Panc1 (cell line): ENCODE results near the gene NECAB2. TPM values are rescaled to one million over a fixed set of nuclear protein-coding genes. Genes with fewer than 3 reads are reported as not detected.

ENCODE experiments used
- ATAC-seq: fragments of 200-7000 bp; cut with Tn5 transposase; 2 replicates; pipeline ENCODE4 v1.9.1; 2020; ENCODE audit warnings: mild to moderate bottlenecking, moderate library complexity
- BruUV-seq: library from RNA; stranded (reverse); fragments of 400-500 nt; replicated peaks from 2 replicates; lab custom pipeline; 2021; lab: Mats Ljungman, UMichigan
- CTCF ChIA-PET: fragments of 300-600 bp; sonication (Branson Sonifier 250); formaldehyde crosslinking; loops from one replicate; lab custom pipeline; 2022; ENCODE audit warnings: antibody characterized with exemption; lab: Charles Lee
- POLR2A ChIA-PET: fragments of 300-600 bp; sonication (Branson Sonifier 250); formaldehyde crosslinking; loops from one replicate; lab custom pipeline; 2022; ENCODE audit warnings: antibody characterized with exemption; lab: Charles Lee
- DNase-seq: peaks from one replicate; pipeline ENCODE4 v3.0.0-alpha.2; 2010; ENCODE audit warnings: low read depth, low spot score
- H3K27ac ChIP-seq: 2 replicates; pipeline ENCODE4 v1.5.1; 2011; ENCODE audit warnings: mild to moderate bottlenecking, low read length, inconsistent platforms
- H3K27me3 ChIP-seq: fragments of 200-500 bp; sonication (Bioruptor generic); 2 replicates; pipeline ENCODE4 v1.6.0; 2014; ENCODE audit warnings: low read length, inconsistent platforms; ENCODE audit not compliant: control insufficient read depth, insufficient read depth
- H3K36me3 ChIP-seq: fragments of 200-500 bp; sonication (Bioruptor generic); 2 replicates; pipeline ENCODE4 v1.5.1; 2014; ENCODE audit warnings: inconsistent platforms, mild to moderate bottlenecking, low read length, moderate library complexity; ENCODE audit not compliant: control insufficient read depth, insufficient read depth
- H3K4me1 ChIP-seq: 2 replicates; pipeline ENCODE4 v1.5.1; 2011; ENCODE audit warnings: inconsistent platforms, mild to moderate bottlenecking, low read length, moderate library complexity; ENCODE audit not compliant: control insufficient read depth, insufficient read depth
- H3K4me3 ChIP-seq, 2 experiments: 2 replicates each; pipeline ENCODE4 v1.5.1; 2011 to 2012; ENCODE audit warnings: low read depth in 2 of 2, low read length in 2 of 2, mild to moderate bottlenecking in 2 of 2, inconsistent platforms in 1 of 2, moderate library complexity in 1 of 2
- H3K9me3 ChIP-seq: fragments of 200-500 bp; sonication (Bioruptor generic); 2 replicates; pipeline ENCODE4 v1.5.1; 2014; ENCODE audit warnings: low read depth, mild to moderate bottlenecking, inconsistent platforms, low read length, moderate library complexity; ENCODE audit not compliant: control insufficient read depth, insufficient read depth
- POLR2AphosphoS5 ChIP-seq: IDR thresholded peaks from 2 replicates; pipeline ENCODE4 v1.6.1; 2012; ENCODE audit warnings: mild to moderate bottlenecking, low read depth, low read length, moderate library complexity
- SIN3A ChIP-seq: IDR thresholded peaks from 2 replicates; pipeline ENCODE4 v1.6.1; 2012; ENCODE audit warnings: low read depth, mild to moderate bottlenecking, low read length, moderate library complexity, borderline replicate concordance; ENCODE audit not compliant: insufficient read depth
- TCF7L2 ChIP-seq: IDR thresholded peaks from 2 replicates; pipeline ENCODE4 v1.6.1; 2011; ENCODE audit warnings: mild to moderate bottlenecking, low read depth, low read length, inconsistent platforms
- in situ Hi-C: cut with HindIII; loops from 2 replicates; pipeline ENCODE4 v1.10.0; 2016; ENCODE audit warnings: low sequenced_read_pairs, low pct_unique_long_range_greater_than_20kb
- intact Hi-C: fragments of 100-400 bp; cut with micrococcal nuclease; formaldehyde crosslinking; loops from one replicate; pipeline ENCODE4 v1.10.0; 2022; ENCODE audit not compliant: unreplicated experiment
- total RNA-seq: library from RNA; stranded (reverse); gene quantifications from one replicate; pipeline ENCODE4 v1.2.1, GENCODE V29; 2021; ENCODE audit not compliant: unreplicated experiment
- TF ChIP-seq, protein P1 (sequence below): fragments of 450-650 bp; IDR thresholded peaks from 2 replicates; pipeline ENCODE4 v1.5.1; 2017; ENCODE audit warnings: mild to moderate bottlenecking
- TF ChIP-seq, protein P2 (sequence below), 2 experiments: IDR thresholded peaks; 2 replicates each; pipeline ENCODE4 v1.6.1; 2011 to 2012; ENCODE audit warnings: low read depth in 2 of 2, control low read depth in 1 of 2, low read length in 1 of 2, mild to moderate bottlenecking in 1 of 2, moderate library complexity in 1 of 2; ENCODE audit not compliant: insufficient read depth in 1 of 2

Gene NECAB2
- total RNA-seq, 1 experiment from 2014 or later, result 0.33 TPM

DNA sequence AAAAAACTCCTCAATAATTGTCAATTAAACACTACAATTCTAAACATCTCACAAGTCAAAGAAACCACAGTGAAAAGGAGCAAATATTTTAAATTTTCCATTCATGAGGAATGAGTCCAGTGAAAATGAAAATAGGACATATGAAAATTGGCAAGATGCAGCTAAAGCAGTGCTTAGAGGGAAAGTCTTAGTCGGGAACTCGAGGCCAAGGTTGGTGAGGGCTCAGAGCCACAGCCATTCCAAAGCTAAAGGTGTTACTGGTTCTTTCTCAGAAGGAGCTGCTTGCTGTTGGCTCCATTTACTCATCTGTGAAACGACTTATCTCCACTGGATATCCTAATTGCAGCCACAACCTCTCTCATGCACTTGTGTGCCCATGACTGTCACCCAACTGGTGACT is 68.1 kb downstream of the NECAB2 start:
- Histone ChIP-seq H3K4me1 (no peaks in the 10 kb centered on the region), H3K36me3 (no peaks in the 10 kb centered on the region), H3K9me3 (no peaks in the 10 kb centered on the region), H3K27ac (no peak overlapping the region), H3K27me3 (no peaks in the 10 kb centered on the region), H3K4me3 (no peak overlapping the region)
- ChIA-PET CTCF (no interaction called here), POLR2A (interaction anchor here (0.6 kb wide), 1 partner anchor 31 kb away, joined by 3 read pairs; no protein-coding TSS in a partner anchor)
- ATAC-seq (no peak), DNase-seq (no peak)
- in situ Hi-C loops, result no loop called here
- intact Hi-C loops, result no loop called here
- TF ChIP-seq, protein P1, sequence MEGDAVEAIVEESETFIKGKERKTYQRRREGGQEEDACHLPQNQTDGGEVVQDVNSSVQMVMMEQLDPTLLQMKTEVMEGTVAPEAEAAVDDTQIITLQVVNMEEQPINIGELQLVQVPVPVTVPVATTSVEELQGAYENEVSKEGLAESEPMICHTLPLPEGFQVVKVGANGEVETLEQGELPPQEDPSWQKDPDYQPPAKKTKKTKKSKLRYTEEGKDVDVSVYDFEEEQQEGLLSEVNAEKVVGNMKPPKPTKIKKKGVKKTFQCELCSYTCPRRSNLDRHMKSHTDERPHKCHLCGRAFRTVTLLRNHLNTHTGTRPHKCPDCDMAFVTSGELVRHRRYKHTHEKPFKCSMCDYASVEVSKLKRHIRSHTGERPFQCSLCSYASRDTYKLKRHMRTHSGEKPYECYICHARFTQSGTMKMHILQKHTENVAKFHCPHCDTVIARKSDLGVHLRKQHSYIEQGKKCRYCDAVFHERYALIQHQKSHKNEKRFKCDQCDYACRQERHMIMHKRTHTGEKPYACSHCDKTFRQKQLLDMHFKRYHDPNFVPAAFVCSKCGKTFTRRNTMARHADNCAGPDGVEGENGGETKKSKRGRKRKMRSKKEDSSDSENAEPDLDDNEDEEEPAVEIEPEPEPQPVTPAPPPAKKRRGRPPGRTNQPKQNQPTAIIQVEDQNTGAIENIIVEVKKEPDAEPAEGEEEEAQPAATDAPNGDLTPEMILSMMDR, result no peak
- TF ChIP-seq POLR2AphosphoS5 (no peak), TCF7L2 (no peak), SIN3A (no peak)
- TF ChIP-seq, protein P2, sequence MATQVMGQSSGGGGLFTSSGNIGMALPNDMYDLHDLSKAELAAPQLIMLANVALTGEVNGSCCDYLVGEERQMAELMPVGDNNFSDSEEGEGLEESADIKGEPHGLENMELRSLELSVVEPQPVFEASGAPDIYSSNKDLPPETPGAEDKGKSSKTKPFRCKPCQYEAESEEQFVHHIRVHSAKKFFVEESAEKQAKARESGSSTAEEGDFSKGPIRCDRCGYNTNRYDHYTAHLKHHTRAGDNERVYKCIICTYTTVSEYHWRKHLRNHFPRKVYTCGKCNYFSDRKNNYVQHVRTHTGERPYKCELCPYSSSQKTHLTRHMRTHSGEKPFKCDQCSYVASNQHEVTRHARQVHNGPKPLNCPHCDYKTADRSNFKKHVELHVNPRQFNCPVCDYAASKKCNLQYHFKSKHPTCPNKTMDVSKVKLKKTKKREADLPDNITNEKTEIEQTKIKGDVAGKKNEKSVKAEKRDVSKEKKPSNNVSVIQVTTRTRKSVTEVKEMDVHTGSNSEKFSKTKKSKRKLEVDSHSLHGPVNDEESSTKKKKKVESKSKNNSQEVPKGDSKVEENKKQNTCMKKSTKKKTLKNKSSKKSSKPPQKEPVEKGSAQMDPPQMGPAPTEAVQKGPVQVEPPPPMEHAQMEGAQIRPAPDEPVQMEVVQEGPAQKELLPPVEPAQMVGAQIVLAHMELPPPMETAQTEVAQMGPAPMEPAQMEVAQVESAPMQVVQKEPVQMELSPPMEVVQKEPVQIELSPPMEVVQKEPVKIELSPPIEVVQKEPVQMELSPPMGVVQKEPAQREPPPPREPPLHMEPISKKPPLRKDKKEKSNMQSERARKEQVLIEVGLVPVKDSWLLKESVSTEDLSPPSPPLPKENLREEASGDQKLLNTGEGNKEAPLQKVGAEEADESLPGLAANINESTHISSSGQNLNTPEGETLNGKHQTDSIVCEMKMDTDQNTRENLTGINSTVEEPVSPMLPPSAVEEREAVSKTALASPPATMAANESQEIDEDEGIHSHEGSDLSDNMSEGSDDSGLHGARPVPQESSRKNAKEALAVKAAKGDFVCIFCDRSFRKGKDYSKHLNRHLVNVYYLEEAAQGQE (IDR thresholded peaks at IDR 0.05; ENCODE audit: insufficient read depth in 1 of 2, low read depth in 2 of 2, low read length in 1 of 2), result no peak
- BruUV-seq, result no TSS peak

DNA sequence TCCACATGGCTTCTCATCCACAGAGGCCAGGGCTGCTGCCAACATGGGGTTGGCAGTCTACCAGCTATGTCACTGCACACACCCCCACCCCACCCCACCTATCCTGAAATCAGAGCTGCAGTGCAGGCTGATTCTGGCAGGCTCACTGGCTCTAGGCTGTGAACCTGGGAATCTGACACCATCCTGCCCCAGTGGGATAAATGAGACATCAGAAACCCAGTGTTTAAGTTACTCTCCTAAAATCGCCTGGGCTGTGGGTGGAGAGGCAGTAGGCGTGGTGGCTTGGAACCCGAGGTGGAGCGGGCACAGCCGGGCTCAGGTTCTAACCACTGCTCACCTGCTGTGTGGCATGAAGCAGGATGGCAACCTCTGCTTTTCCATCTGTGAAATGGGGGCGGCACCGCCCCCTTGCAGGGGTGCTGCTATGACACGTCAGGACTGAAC is 69.0 kb downstream of the NECAB2 start:
- DNase-seq, result no peak

More for the DNA sequence above, 69.0 kb downstream of the NECAB2 start:
- BruUV-seq, result no TSS peak
- in situ Hi-C loops (no loop called here), intact Hi-C loops (no loop called here)
- no peak overlapping the region for H3K4me3 ChIP-seq
- H3K27me3 ChIP-seq, result no peaks in the 10 kb centered on the region
- ATAC-seq, result no peak
- POLR2A ChIA-PET, result no interaction called here
- no peak overlapping the region for H3K27ac ChIP-seq
- CTCF ChIA-PET, result no interaction called here
- TF ChIP-seq POLR2AphosphoS5 (no peak), SIN3A (no peak), TCF7L2 (no peak)
- TF ChIP-seq, protein P1, result no peak
- TF ChIP-seq, protein P2 (IDR thresholded peaks at IDR 0.05; ENCODE audit: insufficient read depth in 1 of 2, low read depth in 2 of 2, low read length in 1 of 2), result no peak
- no peaks in the 10 kb centered on the region for H3K4me1 ChIP-seq
- no peaks in the 10 kb centered on the region for H3K9me3 ChIP-seq
- H3K36me3 ChIP-seq, result no peaks in the 10 kb centered on the region
